ENCODE measurements around the gene FBXO42. TPM values are rescaled to one million over a fixed set of nuclear protein-coding genes. Genes with fewer than 3 reads are reported as not detected.
"Not testable (repeated sequence)": the region's sequence is repeated elsewhere in the genome, so short reads cannot be mapped to it uniquely, and the experiment has no call there.

FBXO42 gene
- total and polyA plus RNA-seq, 2 experiments from 2014 or later, result 6.0 to 20.7 TPM

GRCh38 chr1:16257968-16258367 is 94.3 kb downstream of the FBXO42 start:
- Mint-ChIP-seq H3K27ac (peak overlapping the region; percentile 74), H3K4me3 (no peak overlapping the region), H3K27me3 (ENCODE audit: insufficient read depth, low read depth, poor library complexity) (no peaks in the 10 kb centered on the region), H3K4me1 (peaks cover 18% of the 10 kb centered on the region), H3K9me3 (no peaks in the 10 kb centered on the region), H3K36me3 (ENCODE audit: low read depth) (no peaks in the 10 kb centered on the region; the same call in 2 of the 3 replicates)
- H3K27ac ChIP-seq (ENCODE audit: low read depth), result 0 out of 2 replicates have a peak overlapping the region, but pooled peaks have one; percentile 26
- H3K4me2 ChIP-seq, result no peak overlapping the region
- 0 out of 2 replicates have a peak, but pooled peaks cover 3% of the 10 kb centered on the region for H3F3A ChIP-seq (replicated peaks; ENCODE audit: low read depth)
- no peaks in the 10 kb centered on the region; the same call in none of the 2 replicates for H3K79me2 ChIP-seq (replicated peaks; ENCODE audit: insufficient read depth)
- H3K27me3 ChIP-seq (ENCODE audit: insufficient read depth), result no peaks in the 10 kb centered on the region
- no peak for DNase-seq (ENCODE audit: low spot score)
- H3K4me3 ChIP-seq, result no peak overlapping the region
- no peak overlapping the region for H2AFZ ChIP-seq
- no peaks in the 10 kb centered on the region for H3K9me2 ChIP-seq (ENCODE audit: insufficient read depth)
- H4K20me1 ChIP-seq (replicated peaks; ENCODE audit: insufficient read depth), result peaks cover 12% of the 10 kb centered on the region; the same call in 1 of the 2 replicates
- no peaks in the 10 kb centered on the region; the same call in 1 of the 2 replicates for H3K36me3 ChIP-seq (ENCODE audit: insufficient read depth)
- ATAC-seq, result no peak
- peaks cover 4% of the 10 kb centered on the region; the same call in 1 of the 2 replicates for H3K4me1 ChIP-seq (ENCODE audit: insufficient read depth)
- TF ChIP-seq STAT1 (IDR thresholded peaks at IDR 0.05; ENCODE audit: unreplicated experiment), result no peak
- no peak for TF ChIP-seq NANOG (IDR thresholded peaks at IDR 0.05; ENCODE audit: borderline replicate concordance)

GRCh38 chr1:16257556-16257955 is 94.7 kb downstream of the FBXO42 start:
- Mint-ChIP-seq H3K4me1 (peaks cover 18% of the 10 kb centered on the region), H3K27ac (peak overlapping the region; percentile 33)
- H3K79me2 ChIP-seq (replicated peaks; ENCODE audit: insufficient read depth); H3K36me3 Mint-ChIP-seq (ENCODE audit: low read depth); H3K27me3 ChIP-seq (ENCODE audit: insufficient read depth); H3K4me1 ChIP-seq (ENCODE audit: insufficient read depth); H3K4me3 Mint-ChIP-seq; ATAC-seq; H3K9me3 Mint-ChIP-seq; DNase-seq (ENCODE audit: low spot score); H3K9me2 ChIP-seq (ENCODE audit: insufficient read depth); H2AFZ ChIP-seq; H3K4me3 ChIP-seq; H3K4me2 ChIP-seq; H3K36me3 ChIP-seq (ENCODE audit: insufficient read depth); H3K27me3 Mint-ChIP-seq (ENCODE audit: insufficient read depth, low read depth, poor library complexity); H3F3A ChIP-seq (replicated peaks; ENCODE audit: low read depth): not testable (repeated sequence)
- H3K27ac ChIP-seq (ENCODE audit: low read depth), result 0 out of 2 replicates have a peak overlapping the region, but pooled peaks have one; percentile 43
- H4K20me1 ChIP-seq (replicated peaks; ENCODE audit: insufficient read depth), result peaks cover 12% of the 10 kb centered on the region; the same call in 1 of the 2 replicates

GRCh38 chr1:16256478-16256877 is 95.8 kb downstream of the FBXO42 start:
- peaks cover 2% of the 10 kb centered on the region; the same call in 2 of the 3 replicates for H3K36me3 Mint-ChIP-seq (ENCODE audit: low read depth)
- H3K4me1 Mint-ChIP-seq, result peaks cover 18% of the 10 kb centered on the region
- Histone ChIP-seq H3K4me1 (ENCODE audit: insufficient read depth) (peaks cover 4% of the 10 kb centered on the region; the same call in 1 of the 2 replicates), H2AFZ (no peak overlapping the region), H3F3A (replicated peaks; ENCODE audit: low read depth) (0 out of 2 replicates have a peak, but pooled peaks cover 3% of the 10 kb centered on the region), H3K27me3 (ENCODE audit: insufficient read depth) (no peaks in the 10 kb centered on the region), H3K4me3 (no peak overlapping the region), H3K36me3 (ENCODE audit: insufficient read depth) (peaks cover 6% of the 10 kb centered on the region; the same call in 1 of the 2 replicates), H4K20me1 (replicated peaks; ENCODE audit: insufficient read depth) (0 out of 2 replicates have a peak, but pooled peaks cover 8% of the 10 kb centered on the region), H3K27ac (ENCODE audit: low read depth) (no peak overlapping the region), H3K9me2 (ENCODE audit: insufficient read depth) (no peaks in the 10 kb centered on the region), H3K79me2 (replicated peaks; ENCODE audit: insufficient read depth) (no peaks in the 10 kb centered on the region; the same call in 1 of the 2 replicates), H3K4me2 (no peak overlapping the region)
- no peaks in the 10 kb centered on the region for H3K9me3 Mint-ChIP-seq
- H3K27ac Mint-ChIP-seq, result peak overlapping the region; percentile 49
- no peak for ATAC-seq
- no peak for DNase-seq (ENCODE audit: low spot score)
- no peaks in the 10 kb centered on the region for H3K27me3 Mint-ChIP-seq (ENCODE audit: insufficient read depth, low read depth, poor library complexity)
- no peak overlapping the region for H3K4me3 Mint-ChIP-seq
- TF ChIP-seq REST (IDR thresholded peaks at IDR 0.05; ENCODE audit: unreplicated experiment) (no peak), CTCF (conservative IDR thresholded peaks at IDR 0.05; ENCODE audit: low read depth in 2 of 2) (no peak), POLR2AphosphoS5 (IDR thresholded peaks at IDR 0.05; ENCODE audit: low read depth) (no peak), ZNF331 (CRISPR knock-in tag; IDR thresholded peaks at IDR 0.05; ENCODE audit: low read depth) (no peak), NANOG (IDR thresholded peaks at IDR 0.05; ENCODE audit: borderline replicate concordance) (no peak), STAT1 (IDR thresholded peaks at IDR 0.05; ENCODE audit: unreplicated experiment) (no peak), EZH2 (IDR thresholded peaks at IDR 0.05; ENCODE audit: low read depth, unreplicated experiment) (no peak)
